ENCODE results near the gene NBPF3. TPM values are rescaled to one million over a fixed set of nuclear protein-coding genes. Genes with fewer than 3 reads are reported as not detected.
A peak's percentile ranks its signal among the peaks of the same experiment; 100 is the strongest.
"Not testable (repeated sequence)": the region's sequence is repeated elsewhere in the genome, so short reads cannot be mapped to it uniquely, and the experiment has no call there.

Gene NBPF3
- polyA plus RNA-seq, 2 of the 4 experiments (the other 2 are of a cell fraction), result 7.4 to 8.5 TPM

GRCh38 chr1:21437341-21437640, 2.6 kb upstream of the NBPF3 start:
- no peak for ATAC-seq
- ChIA-PET CTCF (no interaction called here), POLR2A (no interaction called here)
- H3K27ac ChIP-seq, result no peak overlapping the region
- peaks cover 11% of the 10 kb centered on the region; the same call in 2 of the 3 replicates for H3K4me1 ChIP-seq
- no peak for FAIRE-seq
- no peak overlapping the region for H3K4me3 ChIP-seq
- H3K4me2 ChIP-seq, result no peak overlapping the region
- 87% methylated on average over 15 of the region's 15 CpGs for WGBS (ENCODE audit: missing lambda C conversion rate)
- DNase-seq (ENCODE audit: low read depth in 1 of 2, low spot score in 1 of 2), result no peak
- TF ChIP-seq NPAS2 (CRISPR knock-in tag; IDR thresholded peaks at IDR 0.05; ENCODE audit: borderline replicate concordance) (no peak), BHLHE40 (IDR thresholded peaks at IDR 0.05; ENCODE audit: low read depth, low read length) (no peak), CBX2 (IDR thresholded peaks at IDR 0.05; ENCODE audit: borderline replicate concordance, low read depth) (no peak), EHMT2 (IDR thresholded peaks at IDR 0.05; ENCODE audit: low read depth) (no peak)
- H3K9me3 ChIP-seq, result no peaks in the 10 kb centered on the region

DNA sequence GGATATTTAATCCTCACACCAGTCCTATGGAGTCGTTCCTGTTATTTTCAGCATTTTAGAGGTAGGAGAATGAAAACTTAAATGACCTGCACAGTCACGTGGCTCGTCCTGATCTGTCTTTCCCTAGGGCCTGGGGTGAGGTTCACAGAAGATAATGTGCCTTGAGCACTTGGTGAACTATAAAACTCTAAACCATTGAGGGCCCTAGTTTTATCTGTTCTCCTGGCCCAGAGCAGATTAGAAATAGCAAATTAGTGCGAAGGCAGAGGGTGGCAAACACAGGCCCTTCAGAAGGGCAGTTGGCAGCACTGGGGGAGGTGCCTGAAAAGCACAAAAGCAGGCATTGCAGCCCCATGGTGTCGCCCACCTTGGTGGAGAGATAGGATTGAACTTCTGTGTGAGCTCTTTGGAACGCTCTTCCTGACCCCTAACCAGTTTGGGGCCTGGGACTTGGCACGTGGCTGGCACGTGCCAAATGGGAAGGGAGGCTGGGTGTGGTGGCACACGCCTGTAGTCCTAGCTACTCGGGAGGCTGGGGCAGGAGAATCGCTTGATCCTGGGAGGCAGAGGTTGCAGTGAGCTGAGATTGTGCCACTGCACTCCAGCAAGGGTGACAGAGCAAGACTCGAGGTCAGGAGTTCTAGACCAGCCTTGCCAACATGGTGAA, 1.2 kb upstream of the NBPF3 start:
- Histone ChIP-seq H3K27ac (peak overlapping the region in 1 of 2 experiments; percentile 89; a peak in 1 of 6 replicates), H3K4me2 (peak overlapping the region; percentile 98), H3K4me1 (peaks cover 11% of the 10 kb centered on the region; the same call in 2 of the 3 replicates)
- CTCF ChIA-PET, result interaction anchor here (0.6 to 1.3 kb wide), 2 partner anchors 14 to 1101 kb away, joined by 3 to 5 read pairs; no protein-coding TSS in a partner anchor
- ATAC-seq; DNase-seq (ENCODE audit: low read depth in 1 of 2, low spot score in 1 of 2); POLR2A ChIA-PET; H3K4me3 ChIP-seq; FAIRE-seq; H3K9me3 ChIP-seq: not testable (repeated sequence)
- WGBS (ENCODE audit: missing lambda C conversion rate), result 88% methylated on average over 12 of the region's 12 CpGs

GRCh38 chr1:21439345-21439720, 604 bp upstream of the NBPF3 start:
- ATAC-seq (no peak), DNase-seq (ENCODE audit: low read depth in 1 of 2, low spot score in 1 of 2) (no peak), FAIRE-seq (no peak)
- H3K4me2 ChIP-seq, result peak overlapping the region; percentile 98
- H3K4me3 ChIP-seq, result peak overlapping the region; percentile 84
- H3K27ac ChIP-seq, result peak overlapping the region; percentile 83 to 89
- ChIA-PET POLR2A (no interaction called here), CTCF (interaction anchor here (0.6 to 1.3 kb wide), 2 partner anchors 14 to 1100 kb away, joined by 3 to 5 read pairs; no protein-coding TSS in a partner anchor)
- TF ChIP-seq RFX5 (IDR thresholded peaks at IDR 0.05), result no peak
- no peaks in the 10 kb centered on the region for H3K9me3 ChIP-seq
- WGBS (ENCODE audit: missing lambda C conversion rate), result 22% methylated on average over 7 of the region's 7 CpGs
- H3K4me1 ChIP-seq, result peaks cover 11% of the 10 kb centered on the region; the same call in 2 of the 3 replicates

GRCh38 chr1:21440630-21441125, 741 bp downstream of the NBPF3 start:
- Histone ChIP-seq H3K4me1 (peaks cover 11% of the 10 kb centered on the region; the same call in 2 of the 3 replicates), H3K4me3 (peak overlapping the region; percentile 84), H3K27ac (peak overlapping the region; percentile 83 to 89; a peak in 5 of 6 replicates), H3K4me2 (peak overlapping the region; percentile 98)
- FAIRE-seq; H3K9me3 ChIP-seq; ATAC-seq; POLR2A ChIA-PET; DNase-seq (ENCODE audit: low read depth in 1 of 2, low spot score in 1 of 2): not testable (repeated sequence)
- WGBS (ENCODE audit: missing lambda C conversion rate), result 35% methylated on average over 8 of the region's 21 CpGs
- CTCF ChIA-PET, result interaction anchor here (0.6 kb wide), 1 partner anchor 1143 kb away, joined by 5 read pairs; no protein-coding TSS in a partner anchor

DNA sequence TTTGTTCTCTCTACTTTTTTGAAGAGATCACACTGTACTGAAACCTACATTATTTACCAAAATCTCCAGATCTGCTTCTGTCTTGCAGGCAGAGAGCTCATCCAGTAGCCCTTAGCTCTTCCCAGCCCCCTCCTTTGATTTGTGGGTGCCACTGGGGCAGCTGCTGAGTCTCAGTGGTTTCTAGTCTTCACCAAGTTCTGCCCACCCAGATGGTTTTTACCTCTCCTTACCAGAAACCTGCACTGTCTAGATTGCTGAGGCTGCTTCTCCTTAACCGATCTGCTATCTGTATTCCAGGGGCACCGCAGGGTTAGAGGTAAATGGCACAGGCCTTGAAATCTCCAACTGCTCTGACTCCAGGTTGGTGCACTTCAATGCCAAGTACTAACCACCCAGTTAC, 6.7 kb downstream of the NBPF3 start:
- FAIRE-seq; DNase-seq (ENCODE audit: low read depth in 1 of 2, low spot score in 1 of 2); H3K27ac ChIP-seq; H3K4me1 ChIP-seq; POLR2A ChIA-PET; H3K9me3 ChIP-seq; H3K4me3 ChIP-seq; ATAC-seq; H3K4me2 ChIP-seq; CTCF ChIA-PET: not testable (repeated sequence)
- WGBS (ENCODE audit: missing lambda C conversion rate), result 89% methylated on average over 2 of the region's 2 CpGs

DNA sequence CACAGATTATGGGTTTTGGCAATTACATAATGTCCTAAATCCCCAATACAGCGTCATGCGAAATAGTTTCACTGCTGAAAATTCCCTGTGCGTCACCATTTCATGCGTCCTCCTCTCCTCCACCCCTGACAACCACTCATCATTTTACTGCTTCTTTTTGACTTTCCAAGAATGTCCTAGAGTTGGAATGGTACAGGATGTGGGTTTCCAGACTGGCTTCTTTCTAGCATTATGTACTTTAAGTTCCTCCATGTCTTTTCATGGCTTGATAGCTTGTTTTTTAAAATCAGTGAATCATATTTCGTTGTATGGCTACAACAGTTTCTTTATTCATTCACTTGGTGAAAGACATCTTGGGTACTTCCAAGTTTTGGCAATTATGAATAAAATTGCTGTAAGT, 7.4 kb downstream of the NBPF3 start:
- Histone ChIP-seq H3K4me1 (no peaks in the 10 kb centered on the region), H3K4me2 (no peak overlapping the region), H3K27ac (no peak overlapping the region), H3K9me3 (no peaks in the 10 kb centered on the region), H3K4me3 (no peak overlapping the region)
- no peak for FAIRE-seq
- TF ChIP-seq, protein P1, sequence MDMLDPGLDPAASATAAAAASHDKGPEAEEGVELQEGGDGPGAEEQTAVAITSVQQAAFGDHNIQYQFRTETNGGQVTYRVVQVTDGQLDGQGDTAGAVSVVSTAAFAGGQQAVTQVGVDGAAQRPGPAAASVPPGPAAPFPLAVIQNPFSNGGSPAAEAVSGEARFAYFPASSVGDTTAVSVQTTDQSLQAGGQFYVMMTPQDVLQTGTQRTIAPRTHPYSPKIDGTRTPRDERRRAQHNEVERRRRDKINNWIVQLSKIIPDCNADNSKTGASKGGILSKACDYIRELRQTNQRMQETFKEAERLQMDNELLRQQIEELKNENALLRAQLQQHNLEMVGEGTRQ (IDR thresholded peaks at IDR 0.05), result no peak
- no peak for TF ChIP-seq HEYL (CRISPR knock-in tag; IDR thresholded peaks at IDR 0.05)
- no peak for TF ChIP-seq EHMT2 (IDR thresholded peaks at IDR 0.05; ENCODE audit: low read depth)
- TF ChIP-seq ELK1 (IDR thresholded peaks at IDR 0.05; ENCODE audit: low read depth, low read length), result no peak
- TF ChIP-seq HOXB5 (CRISPR knock-in tag; IDR thresholded peaks at IDR 0.05), result no peak
- no peak for TF ChIP-seq EHF (CRISPR knock-in tag; IDR thresholded peaks at IDR 0.05)
- TF ChIP-seq, protein P2, sequence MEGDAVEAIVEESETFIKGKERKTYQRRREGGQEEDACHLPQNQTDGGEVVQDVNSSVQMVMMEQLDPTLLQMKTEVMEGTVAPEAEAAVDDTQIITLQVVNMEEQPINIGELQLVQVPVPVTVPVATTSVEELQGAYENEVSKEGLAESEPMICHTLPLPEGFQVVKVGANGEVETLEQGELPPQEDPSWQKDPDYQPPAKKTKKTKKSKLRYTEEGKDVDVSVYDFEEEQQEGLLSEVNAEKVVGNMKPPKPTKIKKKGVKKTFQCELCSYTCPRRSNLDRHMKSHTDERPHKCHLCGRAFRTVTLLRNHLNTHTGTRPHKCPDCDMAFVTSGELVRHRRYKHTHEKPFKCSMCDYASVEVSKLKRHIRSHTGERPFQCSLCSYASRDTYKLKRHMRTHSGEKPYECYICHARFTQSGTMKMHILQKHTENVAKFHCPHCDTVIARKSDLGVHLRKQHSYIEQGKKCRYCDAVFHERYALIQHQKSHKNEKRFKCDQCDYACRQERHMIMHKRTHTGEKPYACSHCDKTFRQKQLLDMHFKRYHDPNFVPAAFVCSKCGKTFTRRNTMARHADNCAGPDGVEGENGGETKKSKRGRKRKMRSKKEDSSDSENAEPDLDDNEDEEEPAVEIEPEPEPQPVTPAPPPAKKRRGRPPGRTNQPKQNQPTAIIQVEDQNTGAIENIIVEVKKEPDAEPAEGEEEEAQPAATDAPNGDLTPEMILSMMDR (IDR thresholded peaks at IDR 0.05), result no peak
- TF ChIP-seq HOXB13 (CRISPR knock-in tag; IDR thresholded peaks at IDR 0.05; ENCODE audit: low read depth), result no peak
- no peak for TF ChIP-seq PHF8 (IDR thresholded peaks at IDR 0.05; ENCODE audit: borderline replicate concordance, low read depth)
- no peak for TF ChIP-seq RNF2 (IDR thresholded peaks at IDR 0.05; ENCODE audit: borderline replicate concordance, low read depth)
- TF ChIP-seq EP300 (IDR thresholded peaks at IDR 0.05), result no peak
- TF ChIP-seq NFE2L2 (conservative IDR thresholded peaks at IDR 0.05; ENCODE audit: low read length), result no peak
- ATAC-seq, result no peak
- 95% methylated on average over 5 of the region's 5 CpGs for WGBS (ENCODE audit: missing lambda C conversion rate)
- POLR2A ChIA-PET, result no interaction called here
- DNase-seq (ENCODE audit: low read depth in 1 of 2, low spot score in 1 of 2), result no peak
- CTCF ChIA-PET, result no interaction called here

Data from A549 (cell line).